COR-L47 (cell line): ENCODE measurements around the gene LITAFD.
"Not testable (repeated sequence)": the region's sequence is repeated elsewhere in the genome, so short reads cannot be mapped to it uniquely, and the experiment has no call there.

ENCODE experiments used
- DNase-seq: peaks from one replicate; lab custom pipeline; 2025; lab: John Stamatoyannopoulos, UW

LITAFD gene

DNA sequence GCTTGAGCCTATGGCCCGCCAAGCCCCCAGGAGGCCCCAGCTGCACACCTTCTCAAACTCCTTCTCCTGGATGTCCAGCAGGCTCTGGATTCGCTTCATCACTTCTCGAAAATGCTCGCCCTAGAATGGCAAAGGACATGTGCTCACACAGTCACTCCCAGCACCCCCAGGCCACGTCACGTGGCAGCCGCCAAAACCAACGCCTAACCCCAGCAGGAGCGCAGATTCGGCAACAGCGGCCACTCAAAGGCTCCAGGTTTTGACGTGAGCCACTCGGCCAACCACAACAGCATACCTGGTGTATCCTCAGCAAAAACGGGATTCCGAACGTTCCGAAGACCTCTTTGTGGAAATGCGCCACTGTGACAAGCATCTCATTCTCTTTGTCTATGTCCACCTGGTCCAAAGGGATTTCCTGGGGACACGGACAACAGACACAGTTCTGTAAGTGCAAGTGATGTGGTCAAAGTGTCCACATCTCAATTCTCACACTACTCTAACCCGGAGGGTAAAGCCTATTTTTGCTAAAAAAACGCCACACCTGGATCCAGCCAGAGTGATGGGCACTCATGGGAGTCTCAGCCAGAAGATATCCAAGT is 12.7 kb downstream of the LITAFD start:
- no peak for DNase-seq

DNA sequence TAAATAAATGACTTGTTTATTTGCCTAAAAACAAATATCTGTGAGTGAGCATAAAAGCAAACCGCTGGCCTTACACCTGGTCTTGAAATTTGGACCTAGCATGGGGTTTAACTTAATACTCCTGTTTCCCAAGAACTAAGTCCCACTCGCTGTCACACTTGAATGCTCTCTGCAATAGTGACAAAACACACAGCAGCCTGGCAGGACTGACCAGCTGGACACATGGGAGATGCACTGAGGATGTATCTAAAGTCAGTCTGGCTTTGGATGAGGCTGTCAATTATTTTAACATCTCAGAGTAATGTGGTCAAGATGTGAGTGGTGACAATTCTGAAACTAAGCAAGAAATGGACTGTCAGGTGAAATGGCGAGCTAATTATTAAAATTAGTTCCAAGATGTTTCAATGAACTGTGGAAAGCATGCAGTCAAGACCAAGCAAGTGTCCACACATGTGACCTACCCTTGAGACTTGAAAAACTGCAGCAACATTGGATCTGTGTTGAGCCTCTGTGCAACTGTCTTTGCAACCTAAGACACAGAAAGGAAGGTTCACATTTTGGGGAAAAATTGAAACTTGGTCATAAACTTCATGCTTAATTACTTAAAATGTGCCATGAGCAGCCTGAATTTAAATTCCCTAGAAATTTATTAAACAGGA is 16.6 kb downstream of the LITAFD start:
- no peak for DNase-seq

DNA sequence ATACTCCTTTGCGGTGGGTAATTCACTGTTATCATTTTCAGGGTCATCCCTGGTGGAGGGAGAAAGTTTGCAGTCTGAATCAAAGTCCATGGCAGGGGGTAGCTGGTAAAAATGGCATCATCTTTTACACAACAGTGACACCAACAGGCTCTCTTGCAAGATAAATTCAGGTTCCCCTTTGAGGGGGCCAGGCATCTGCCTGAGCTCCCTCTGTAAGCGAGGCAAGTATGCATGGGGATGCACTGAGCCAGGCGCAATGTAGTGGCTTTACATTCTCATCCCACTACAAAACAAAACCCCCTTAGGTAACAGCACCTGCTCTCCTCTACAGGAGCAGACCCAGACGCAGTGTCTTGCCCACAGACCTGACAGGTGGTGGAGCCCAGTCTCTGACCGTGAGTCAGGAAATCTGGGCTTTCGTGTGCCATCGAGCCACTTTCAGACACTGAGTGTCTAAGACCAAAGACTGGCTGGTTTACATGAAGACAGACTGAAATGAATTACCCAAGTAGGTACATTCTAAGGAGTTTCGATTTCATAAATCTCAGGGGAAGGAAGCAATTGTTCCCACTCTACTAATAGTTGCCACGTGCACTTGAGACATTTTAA is 17.7 kb downstream of the LITAFD start:
- DNase-seq, result no peak

DNA sequence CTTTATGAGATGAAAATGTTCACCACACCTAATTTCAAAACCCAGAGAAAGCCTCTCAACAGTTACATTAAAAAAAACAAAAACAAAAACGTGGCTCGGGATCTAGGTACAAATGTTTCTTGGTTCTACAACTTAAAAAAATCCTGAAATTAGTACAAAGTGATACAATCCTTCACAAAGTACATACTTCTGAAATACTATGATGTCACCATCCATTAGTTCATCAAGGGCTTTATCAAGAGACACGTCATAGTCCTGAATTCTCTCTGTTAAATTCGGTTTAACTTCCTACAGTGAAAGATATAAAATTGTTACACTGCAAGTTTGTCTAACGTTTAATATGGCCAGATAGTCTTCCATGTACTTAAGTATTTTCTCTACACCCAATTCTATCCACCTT is 18.2 kb downstream of the LITAFD start:
- DNase-seq, result no peak

- DNase-seq, result no peak
Measured at GRCh38 chr16:8901320-8901861, 19.2 kb downstream of the LITAFD start.

- DNase-seq, result no peak
Measured at GRCh38 chr16:8903004-8903403, 20.9 kb downstream of the LITAFD start.

DNA sequence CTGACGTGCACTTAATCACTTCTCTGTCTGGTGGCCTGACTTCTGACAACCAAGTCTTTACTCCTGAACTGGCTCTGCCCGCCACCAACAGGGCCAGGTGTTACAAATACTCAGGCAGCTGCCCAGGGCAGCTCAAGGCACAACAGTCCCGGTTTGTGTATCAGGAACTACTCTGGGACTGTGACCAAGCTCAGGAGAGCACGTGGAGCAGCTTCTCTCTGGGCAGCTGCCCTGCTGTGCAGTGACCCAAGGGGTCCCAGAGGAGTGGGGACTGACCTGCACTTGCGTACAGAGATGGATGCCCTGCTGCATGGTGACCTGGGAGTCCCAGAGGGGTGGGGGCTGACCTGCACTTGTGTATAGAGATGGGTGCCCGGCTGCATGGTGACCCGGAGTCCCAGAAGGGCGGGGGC is 21.9 kb downstream of the LITAFD start:
- no peak for DNase-seq

- peak; percentile 29 for DNase-seq
Measured at GRCh38 chr16:8905168-8905762, 23.1 kb downstream of the LITAFD start.

- no peak for DNase-seq
Measured at GRCh38 chr16:8905795-8906591, 23.8 kb downstream of the LITAFD start.

DNA sequence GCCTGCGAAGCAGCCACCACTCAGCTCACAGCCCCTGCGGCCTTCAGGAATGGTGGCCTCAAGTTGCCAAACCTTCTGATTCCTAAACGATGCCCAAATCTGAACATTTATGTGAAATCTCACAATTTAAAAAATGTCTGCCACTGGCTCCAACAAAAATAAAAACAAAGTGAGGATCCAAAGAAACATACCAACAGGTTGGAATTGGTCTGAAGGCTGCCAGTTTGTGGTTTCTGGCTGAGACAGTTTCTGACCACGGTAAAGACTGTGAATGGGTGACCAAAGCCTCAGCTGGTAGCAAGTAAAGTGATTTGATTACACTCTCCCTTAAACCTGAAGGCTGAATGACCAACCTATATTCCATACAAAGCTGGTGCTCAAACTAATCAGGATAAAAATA is 24.9 kb downstream of the LITAFD start:
- DNase-seq, result no peak

DNA sequence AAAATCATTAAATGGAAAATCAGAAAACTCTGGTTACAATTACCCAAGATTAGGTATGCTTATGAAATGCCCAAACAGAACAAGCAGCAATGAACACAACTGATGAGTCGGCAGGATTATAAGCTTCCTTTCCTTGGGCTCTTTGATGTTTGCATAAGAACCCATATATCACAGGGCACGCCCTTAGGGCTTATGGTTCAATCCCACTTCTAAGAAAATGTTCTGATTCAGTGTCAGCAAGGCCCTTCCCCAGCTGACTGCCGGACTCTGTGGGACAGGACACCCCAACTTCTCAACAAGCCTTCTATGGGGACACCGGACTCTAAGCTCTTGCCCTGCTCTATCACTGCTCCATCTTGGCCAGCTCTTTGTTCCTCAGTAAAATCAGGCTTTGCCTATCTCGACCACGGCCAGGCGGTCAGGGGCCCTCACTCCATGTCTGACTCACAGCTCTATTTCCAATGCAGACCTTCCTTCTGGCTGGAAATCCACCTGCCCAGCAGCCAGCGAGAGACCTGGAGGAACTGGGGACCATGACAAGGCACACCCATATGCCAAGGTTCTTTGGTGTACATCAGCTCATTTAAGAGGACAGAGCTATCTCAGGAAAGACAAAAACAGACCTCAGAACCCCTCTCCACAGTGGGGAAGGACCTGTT is 26.8 kb downstream of the LITAFD start:
- no peak for DNase-seq

GRCh38 chr16:8910811-8911210 is 28.7 kb downstream of the LITAFD start:
- no peak for DNase-seq

DNA sequence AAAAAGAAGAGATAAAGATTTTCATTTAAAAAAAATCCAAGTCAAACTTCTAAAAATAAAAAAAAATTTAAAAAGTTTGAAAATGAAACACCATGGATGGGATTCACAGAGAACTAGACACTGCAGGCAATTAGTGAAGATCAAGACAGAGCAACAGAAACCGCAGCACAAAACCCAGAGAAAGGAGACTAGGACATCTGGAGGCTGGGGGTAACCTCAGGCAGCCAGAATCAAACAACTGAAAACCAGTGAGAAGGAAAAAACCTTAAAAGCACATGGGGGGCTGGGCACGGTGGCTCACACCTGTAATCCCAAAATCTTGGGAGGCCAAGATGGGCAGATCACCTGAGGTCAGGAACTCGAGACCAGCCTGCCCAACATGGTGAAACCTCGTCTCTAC is 30.6 kb downstream of the LITAFD start:
- no peak for DNase-seq

DNA sequence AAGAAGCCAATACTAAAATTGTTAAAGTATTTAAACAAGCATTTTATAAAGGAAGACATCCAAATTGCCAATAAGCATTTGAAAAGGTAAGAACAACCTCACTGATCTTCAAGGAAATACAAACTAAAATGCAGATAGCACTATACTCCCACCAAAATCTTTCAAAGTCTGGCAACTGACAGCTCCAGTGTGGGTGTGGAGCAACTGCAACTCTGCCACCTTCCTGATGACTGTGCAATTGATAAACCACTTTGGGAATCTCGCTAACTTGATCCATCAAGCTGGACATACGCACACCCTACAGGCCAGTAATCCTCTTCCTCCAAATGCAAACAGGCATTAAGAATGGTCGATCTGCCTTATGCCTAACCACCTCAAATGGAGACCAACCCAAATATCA is 31.9 kb downstream of the LITAFD start:
- no peak for DNase-seq

- no peak for DNase-seq
Measured at GRCh38 chr16:8915722-8916301, 33.7 kb downstream of the LITAFD start.

- no peak for DNase-seq
Measured at GRCh38 chr16:8916541-8917225, 34.5 kb downstream of the LITAFD start.

GRCh38 chr16:8917336-8917735 is 35.2 kb downstream of the LITAFD start:
- DNase-seq, result not testable (repeated sequence)

DNA sequence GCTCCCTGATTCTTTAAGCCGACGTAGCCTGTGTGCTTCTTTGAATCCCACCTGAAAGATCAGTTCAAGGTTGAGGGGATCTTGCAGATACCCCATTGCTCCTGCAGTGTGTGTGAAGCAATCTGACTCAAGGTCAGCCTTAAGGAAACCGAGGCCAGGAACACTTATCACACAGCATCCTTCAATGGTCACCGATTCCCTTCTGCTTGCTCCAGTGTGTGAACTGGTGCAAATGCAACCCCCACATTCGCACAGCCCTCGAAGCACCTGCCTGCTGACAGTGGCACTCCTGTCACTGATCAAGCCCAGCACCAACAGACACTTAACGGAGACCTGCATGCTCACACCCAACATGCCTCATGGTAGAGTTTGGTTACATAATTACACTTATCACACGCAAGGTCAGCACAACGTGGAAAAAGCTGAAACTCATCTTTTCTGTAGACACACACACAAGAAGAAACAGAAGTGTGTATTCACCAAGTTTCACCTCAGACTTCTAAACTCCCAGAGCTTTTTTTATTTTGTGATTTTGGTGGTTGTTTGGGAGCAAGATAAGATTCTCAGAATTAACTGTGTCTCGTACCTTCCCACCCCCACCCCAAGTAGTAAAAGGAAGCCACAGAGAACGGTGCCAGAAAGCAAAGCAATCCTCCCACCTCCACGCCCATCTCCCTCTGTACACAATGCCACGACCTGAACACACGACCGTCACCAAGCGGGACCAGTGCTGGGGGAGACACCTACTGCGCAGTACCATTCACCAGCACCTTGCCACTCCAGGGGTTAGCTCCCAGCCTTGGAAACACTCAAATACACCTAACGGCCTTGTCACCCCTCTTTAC is 37.2 kb downstream of the LITAFD start:
- no peak for DNase-seq

DNA sequence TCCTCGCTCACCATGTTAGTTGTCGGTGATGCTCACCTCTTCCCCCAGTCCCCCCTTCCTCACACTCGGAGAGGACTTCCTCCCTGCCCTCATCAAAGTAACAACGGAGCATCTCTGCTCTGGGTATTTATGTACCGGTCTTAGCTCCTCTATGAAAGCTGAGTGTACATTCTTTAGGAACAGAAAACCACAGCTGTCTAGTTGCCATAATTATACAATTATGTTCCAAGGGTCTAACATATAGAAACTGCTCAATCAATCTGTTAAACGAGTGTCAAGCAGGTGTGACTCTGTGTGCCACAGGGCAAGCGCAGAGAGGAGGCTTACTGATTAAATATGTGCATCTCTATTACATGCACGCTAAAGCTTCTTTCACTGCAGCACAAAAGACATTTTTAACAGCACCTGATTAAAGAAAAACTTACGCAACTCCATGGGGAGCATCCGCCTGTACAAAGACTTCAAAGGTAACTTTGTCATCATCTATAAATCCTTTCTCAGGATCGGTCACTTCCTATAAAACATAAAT is 37.8 kb downstream of the LITAFD start:
- no peak for DNase-seq
